NCI-H82 treated with DMSO at 0.1 percent for 48 hours (cell line): ENCODE measurements around the gene PDE11A.

Source experiments
- DNase-seq: peaks from one replicate; lab custom pipeline; 2025; ENCODE audit not compliant: unreplicated experiment; lab: John Stamatoyannopoulos, UW

The PDE11A gene

DNA sequence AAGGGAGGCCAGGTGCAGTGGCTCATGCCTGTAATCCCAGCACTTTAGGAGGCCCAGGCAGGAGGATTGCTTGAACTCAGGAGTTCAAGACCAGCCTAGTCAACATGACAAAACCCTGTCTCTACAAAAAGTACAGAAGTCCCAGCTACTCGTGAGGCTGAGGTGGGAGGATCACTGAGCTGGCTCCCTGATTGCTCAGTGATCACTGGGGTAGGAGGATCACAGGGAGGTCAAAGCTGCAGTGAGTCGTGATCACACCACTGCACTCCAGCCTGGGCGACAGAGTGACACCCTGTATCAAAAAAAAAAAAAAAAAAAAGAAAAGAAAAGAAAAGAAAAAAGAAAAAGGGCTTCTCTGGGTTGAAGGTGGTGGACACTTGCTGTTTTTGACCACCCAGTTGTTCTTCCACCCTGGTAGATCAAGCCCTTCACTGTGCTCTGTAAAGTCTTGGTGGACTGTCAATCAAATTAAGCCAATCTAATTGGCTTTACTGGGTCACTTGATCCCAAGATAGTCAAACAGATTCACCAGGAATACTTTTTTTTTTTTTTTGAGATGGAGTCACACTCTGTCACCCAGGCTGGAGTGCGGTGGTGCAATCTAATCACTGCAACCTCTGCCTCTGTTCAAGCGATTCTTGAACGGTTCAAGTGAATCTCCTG lies 488.4 kb downstream of the PDE11A start:
- DNase-seq, result peak; percentile 81

- no peak for DNase-seq
Observed at GRCh38 chr2:177582000-177582399, 490.6 kb downstream of the PDE11A start.

- DNase-seq, result no peak
Observed at GRCh38 chr2:177579486-177580036, 493.0 kb downstream of the PDE11A start.

GRCh38 chr2:177578454-177578853 lies 494.1 kb downstream of the PDE11A start:
- no peak for DNase-seq

DNA sequence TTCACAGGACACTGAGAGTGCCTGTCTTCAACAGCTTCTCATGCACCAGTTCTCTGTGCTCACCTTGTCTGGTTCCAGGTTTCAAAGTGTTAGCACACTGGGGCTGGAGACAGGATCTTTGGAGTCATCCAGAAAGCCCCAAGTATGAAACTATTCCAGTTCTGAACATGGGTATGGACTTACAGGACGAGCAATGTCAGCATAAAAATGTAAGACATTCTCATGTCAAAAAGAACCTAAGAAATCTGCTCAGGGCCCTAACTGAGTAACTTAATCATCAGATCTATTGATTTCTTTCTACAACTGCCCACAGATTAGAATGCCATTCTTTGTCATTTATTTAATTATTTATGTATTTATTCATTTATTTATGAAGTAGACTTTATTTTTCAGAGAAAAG lies 495.5 kb downstream of the PDE11A start:
- no peak for DNase-seq

DNA sequence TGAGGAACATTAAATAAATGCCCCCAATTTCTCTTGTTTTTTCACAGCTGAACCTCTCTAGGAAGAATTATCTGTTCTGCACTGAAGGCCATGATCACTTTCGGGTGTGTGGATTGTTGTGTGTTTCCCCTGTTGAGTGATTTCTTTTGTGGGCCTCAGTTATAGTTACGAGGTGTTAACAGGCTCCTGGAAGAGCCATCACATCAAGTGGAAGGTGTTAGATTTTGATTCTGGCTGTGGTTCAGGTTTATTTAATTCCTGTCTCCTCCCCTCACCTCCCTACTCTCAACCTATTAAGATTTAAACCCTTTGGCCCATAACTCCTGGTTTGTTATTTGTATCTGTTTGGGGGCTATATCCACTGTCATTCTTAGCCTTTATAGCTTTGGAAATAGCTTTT lies 497.2 kb downstream of the PDE11A start:
- no peak for DNase-seq

DNA sequence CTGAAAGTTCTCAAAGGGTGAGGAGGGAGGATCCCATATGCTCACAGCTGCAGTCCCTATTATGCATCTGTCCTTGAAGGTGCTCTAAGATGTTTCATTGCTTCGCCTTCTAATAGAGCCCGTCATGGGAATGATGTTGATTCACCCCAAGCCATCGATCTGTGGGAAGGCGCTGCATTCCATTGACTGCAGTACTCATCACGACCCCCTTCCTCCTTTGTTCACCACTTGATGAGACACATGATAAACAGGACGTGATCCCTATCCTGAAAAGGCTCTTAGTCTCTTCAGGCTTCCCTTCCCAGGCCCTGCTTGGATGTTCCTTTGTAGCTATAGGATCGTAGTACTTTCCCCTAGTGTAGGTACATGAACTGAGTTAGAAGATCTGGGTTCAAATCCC lies 498.2 kb downstream of the PDE11A start:
- no peak for DNase-seq
